Loucy (cell line): ENCODE measurements around the gene CACNA1I.

Source experiments
- H2AFZ ChIP-seq: fragments of 200-600 bp; sonication (generic); 2 replicates; pipeline ENCODE4 v1.6.0; 2016; ENCODE audit warnings: antibody characterized with exemption, mild to moderate bottlenecking, low read length, moderate library complexity
- H3F3A ChIP-seq: fragments of 200-600 bp; 2 replicates; pipeline ENCODE4 v1.6.0; 2016; ENCODE audit warnings: antibody characterized with exemption, low read depth, mild to moderate bottlenecking
- H3K27me3 ChIP-seq: fragments of 200-600 bp; sonication (generic); 2 replicates; pipeline ENCODE4 v1.6.1; 2014; ENCODE audit warnings: low read length, mild to moderate bottlenecking; ENCODE audit not compliant: insufficient read depth, poor library complexity, severe bottlenecking
- H3K36me3 ChIP-seq: fragments of 200-600 bp; sonication (generic); 2 replicates; pipeline ENCODE4 v1.6.1; 2016; ENCODE audit warnings: low read length; ENCODE audit not compliant: insufficient read depth
- H3K4me1 ChIP-seq: fragments of 200-600 bp; sonication (generic); 2 replicates; pipeline ENCODE4 v1.5.1; 2014; ENCODE audit warnings: low read length, mild to moderate bottlenecking; ENCODE audit not compliant: insufficient read depth, poor library complexity, severe bottlenecking
- H3K4me2 ChIP-seq: fragments of 200-600 bp; sonication (generic); 2 replicates; pipeline ENCODE4 v1.6.0; 2014; ENCODE audit warnings: antibody characterized with exemption, low read length, low read depth, mild to moderate bottlenecking; ENCODE audit not compliant: poor library complexity, severe bottlenecking
- H3K4me3 ChIP-seq: fragments of 200-600 bp; sonication (generic); 2 replicates; pipeline ENCODE4 v1.5.1; 2014; ENCODE audit warnings: low read length, mild to moderate bottlenecking, mixed read lengths; ENCODE audit not compliant: poor library complexity, severe bottlenecking
- H3K79me2 ChIP-seq: fragments of 200-600 bp; sonication (generic); 2 replicates; pipeline ENCODE4 v1.6.1; 2014; ENCODE audit warnings: low read length; ENCODE audit not compliant: insufficient read depth
- H3K9ac ChIP-seq: fragments of 200-600 bp; sonication (generic); 2 replicates; pipeline ENCODE4 v1.6.0; 2014; ENCODE audit warnings: mild to moderate bottlenecking, low read depth, low read length, moderate library complexity; ENCODE audit not compliant: poor library complexity, severe bottlenecking
- H3K9me2 ChIP-seq: fragments of 200-600 bp; sonication (generic); replicated peaks from 2 replicates; pipeline ENCODE4 v1.6.1; 2016; ENCODE audit warnings: low read depth, low read length, mixed read lengths
- H3K9me3 ChIP-seq: fragments of 200-600 bp; sonication (generic); 2 replicates; pipeline ENCODE4 v1.6.1; 2014; ENCODE audit warnings: mild to moderate bottlenecking, antibody characterized with exemption, low read length, low read depth; ENCODE audit not compliant: insufficient read depth
- H4K20me1 ChIP-seq: fragments of 200-600 bp; sonication (generic); 2 replicates; pipeline ENCODE4 v1.6.0; 2014; ENCODE audit warnings: antibody characterized with exemption, low read length, mild to moderate bottlenecking; ENCODE audit not compliant: insufficient read depth, poor library complexity, severe bottlenecking
- EZH2phosphoT487 ChIP-seq: fragments of 200-600 bp; IDR thresholded peaks from 2 replicates; pipeline ENCODE4 v1.6.1; 2018; ENCODE audit warnings: antibody characterized with exemption, mild to moderate bottlenecking, moderate library complexity, borderline replicate concordance
- TF ChIP-seq, protein P1 (sequence below): fragments of 200-600 bp; sonication (generic); conservative IDR thresholded peaks from 2 replicates; pipeline ENCODE4 v1.5.1; 2014; ENCODE audit warnings: mild to moderate bottlenecking, antibody characterized with exemption, low read length

CACNA1I gene

GRCh38 chr22:39594411-39594810 lies 23.9 kb downstream of the CACNA1I start:
- no peak overlapping the region for H3K9ac ChIP-seq
- no peaks in the 10 kb centered on the region for H3K27me3 ChIP-seq
- H3K9me2 ChIP-seq: no peaks in the 10 kb centered on the region
- no peaks in the 10 kb centered on the region for H4K20me1 ChIP-seq
- no peak for TF ChIP-seq EZH2phosphoT487
- TF ChIP-seq, protein P1, sequence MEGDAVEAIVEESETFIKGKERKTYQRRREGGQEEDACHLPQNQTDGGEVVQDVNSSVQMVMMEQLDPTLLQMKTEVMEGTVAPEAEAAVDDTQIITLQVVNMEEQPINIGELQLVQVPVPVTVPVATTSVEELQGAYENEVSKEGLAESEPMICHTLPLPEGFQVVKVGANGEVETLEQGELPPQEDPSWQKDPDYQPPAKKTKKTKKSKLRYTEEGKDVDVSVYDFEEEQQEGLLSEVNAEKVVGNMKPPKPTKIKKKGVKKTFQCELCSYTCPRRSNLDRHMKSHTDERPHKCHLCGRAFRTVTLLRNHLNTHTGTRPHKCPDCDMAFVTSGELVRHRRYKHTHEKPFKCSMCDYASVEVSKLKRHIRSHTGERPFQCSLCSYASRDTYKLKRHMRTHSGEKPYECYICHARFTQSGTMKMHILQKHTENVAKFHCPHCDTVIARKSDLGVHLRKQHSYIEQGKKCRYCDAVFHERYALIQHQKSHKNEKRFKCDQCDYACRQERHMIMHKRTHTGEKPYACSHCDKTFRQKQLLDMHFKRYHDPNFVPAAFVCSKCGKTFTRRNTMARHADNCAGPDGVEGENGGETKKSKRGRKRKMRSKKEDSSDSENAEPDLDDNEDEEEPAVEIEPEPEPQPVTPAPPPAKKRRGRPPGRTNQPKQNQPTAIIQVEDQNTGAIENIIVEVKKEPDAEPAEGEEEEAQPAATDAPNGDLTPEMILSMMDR: no peak
- H3K4me2 ChIP-seq: no peak overlapping the region
- H3K9me3 ChIP-seq: no peaks in the 10 kb centered on the region
- no peaks in the 10 kb centered on the region for H3K79me2 ChIP-seq
- no peak overlapping the region for H3K4me3 ChIP-seq
- no peaks in the 10 kb centered on the region for H3K4me1 ChIP-seq
- H3F3A ChIP-seq: no peaks in the 10 kb centered on the region
- no peak overlapping the region for H2AFZ ChIP-seq
- no peaks in the 10 kb centered on the region for H3K36me3 ChIP-seq

DNA sequence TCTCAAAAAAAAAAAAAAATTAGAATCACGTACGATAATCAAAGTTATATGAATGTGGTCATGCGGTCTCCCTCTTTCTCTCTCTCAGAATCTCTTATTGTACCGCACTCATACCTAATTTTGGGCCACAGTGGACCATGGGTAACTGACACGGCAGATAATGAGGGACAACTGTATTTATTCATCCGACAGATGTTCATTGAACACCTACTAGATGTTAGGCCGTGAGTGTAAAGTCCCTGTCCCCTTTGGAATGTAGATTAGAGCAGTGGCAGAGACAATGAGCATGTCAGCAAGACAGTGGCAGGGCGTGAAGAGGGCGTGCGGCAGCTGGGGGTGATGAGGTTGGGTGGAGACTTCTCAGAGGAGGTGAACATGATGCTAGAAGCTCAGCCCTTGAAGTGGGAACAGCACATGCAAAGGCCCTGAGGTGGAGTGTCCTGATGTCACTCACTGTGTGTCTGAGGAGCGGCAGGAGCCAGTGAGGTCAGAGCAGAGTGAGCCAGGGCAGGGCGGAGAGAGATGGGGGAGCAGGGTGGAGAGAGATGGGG lies 25.1 kb downstream of the CACNA1I start:
- TF ChIP-seq EZH2phosphoT487: no peak
- TF ChIP-seq, protein P1: no peak
- Histone ChIP-seq H3K79me2 (no peaks in the 10 kb centered on the region), H3K9me3 (no peaks in the 10 kb centered on the region), H3K9me2 (no peaks in the 10 kb centered on the region), H3K27me3 (no peaks in the 10 kb centered on the region), H3K9ac (no peak overlapping the region), H3K36me3 (no peaks in the 10 kb centered on the region), H3K4me2 (no peak overlapping the region), H2AFZ (no peak overlapping the region), H4K20me1 (no peaks in the 10 kb centered on the region), H3F3A (no peaks in the 10 kb centered on the region), H3K4me1 (no peaks in the 10 kb centered on the region), H3K4me3 (no peak overlapping the region)

DNA sequence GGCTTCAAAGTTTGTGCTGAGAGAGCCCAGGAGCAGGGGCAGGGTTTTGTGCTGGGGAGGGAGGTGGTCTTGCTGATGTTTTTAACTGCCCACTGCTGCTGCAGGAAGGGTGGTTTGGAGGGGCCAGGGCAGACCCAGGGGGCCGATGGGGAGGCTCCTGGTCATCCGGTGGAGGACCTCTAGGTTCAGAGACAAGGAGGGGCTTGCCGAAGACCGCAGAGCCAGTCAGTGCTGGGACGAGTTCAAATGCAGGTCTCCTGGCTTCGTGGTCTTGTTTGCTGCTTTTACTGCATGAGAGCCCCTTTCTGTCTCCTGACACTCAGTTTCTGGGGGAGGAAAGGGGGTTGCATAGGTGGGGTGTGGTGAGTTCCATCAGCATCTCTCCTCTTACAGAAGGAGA lies 26.0 kb downstream of the CACNA1I start:
- Histone ChIP-seq H2AFZ (no peak overlapping the region), H3K9me2 (no peaks in the 10 kb centered on the region), H3K4me3 (no peak overlapping the region), H3K79me2 (no peaks in the 10 kb centered on the region), H4K20me1 (no peaks in the 10 kb centered on the region), H3K9me3 (no peaks in the 10 kb centered on the region), H3K4me2 (no peak overlapping the region), H3F3A (no peaks in the 10 kb centered on the region), H3K4me1 (no peaks in the 10 kb centered on the region), H3K9ac (no peak overlapping the region), H3K36me3 (no peaks in the 10 kb centered on the region), H3K27me3 (no peaks in the 10 kb centered on the region)
- TF ChIP-seq, protein P1: no peak
- TF ChIP-seq EZH2phosphoT487: no peak
